HL-60 (cell line): ENCODE results near the gene WFDC6.
A peak's percentile ranks its signal among the peaks of the same experiment; 100 is the strongest.

Experiments used
- DNase-seq, 2 experiments: peaks; one replicate each; pipeline ENCODE4 v3.0.0-alpha.2; 2010 to 2020; ENCODE audit warnings: low read depth in 1 of 2, low spot score in 1 of 2
- H3K27ac ChIP-seq: fragments of 250-450 bp; sonication (Bioruptor Pico); replicated peaks from 2 replicates; pipeline ENCODE4 v1.5.1; 2020; ENCODE audit warnings: mild to moderate bottlenecking, moderate library complexity
- H3K27me3 ChIP-seq: fragments of 250-450 bp; sonication (Bioruptor Pico); 2 replicates; pipeline ENCODE4 v1.5.1; 2021; ENCODE audit warnings: mild to moderate bottlenecking, moderate library complexity; ENCODE audit not compliant: insufficient read depth, poor library complexity, severe bottlenecking
- H3K4me3 ChIP-seq: replicated peaks from 2 replicates; pipeline ENCODE4 v1.5.1; 2011; ENCODE audit warnings: mild to moderate bottlenecking, control low read depth, low read length; ENCODE audit not compliant: insufficient read depth
- GABPA ChIP-seq: IDR thresholded peaks from 2 replicates; pipeline ENCODE4 v1.6.1; 2012; ENCODE audit warnings: low read depth
- POLR2AphosphoS5 ChIP-seq: IDR thresholded peaks from 2 replicates; pipeline ENCODE4 v1.6.1; 2012; ENCODE audit warnings: low read depth
- REST ChIP-seq: IDR thresholded peaks from 2 replicates; pipeline ENCODE4 v1.6.1; 2012; ENCODE audit warnings: low read depth; ENCODE audit not compliant: insufficient replicate concordance
- SPI1 ChIP-seq: IDR thresholded peaks from 2 replicates; pipeline ENCODE4 v1.6.1; 2012; ENCODE audit warnings: low read depth, mild to moderate bottlenecking, borderline replicate concordance
- TF ChIP-seq, protein P1 (sequence below): IDR thresholded peaks from one replicate; pipeline ENCODE4 v1.5.1; 2011; ENCODE audit warnings: low read length, control low read depth, inconsistent platforms; ENCODE audit not compliant: insufficient read depth

WFDC6 gene

GRCh38 chr20:45538209-45538799 lies 978 bp downstream of the WFDC6 start:
- H3K4me3 ChIP-seq, result no peak overlapping the region
- DNase-seq, result no peak
- peaks cover 7% of the 10 kb centered on the region for H3K27me3 ChIP-seq
- no peak overlapping the region for H3K27ac ChIP-seq
- TF ChIP-seq GABPA, result no peak
- TF ChIP-seq POLR2AphosphoS5, result no peak
- TF ChIP-seq SPI1, result no peak

- TF ChIP-seq POLR2AphosphoS5 (no peak), REST (no peak), GABPA (no peak), SPI1 (no peak)
- TF ChIP-seq, protein P1, sequence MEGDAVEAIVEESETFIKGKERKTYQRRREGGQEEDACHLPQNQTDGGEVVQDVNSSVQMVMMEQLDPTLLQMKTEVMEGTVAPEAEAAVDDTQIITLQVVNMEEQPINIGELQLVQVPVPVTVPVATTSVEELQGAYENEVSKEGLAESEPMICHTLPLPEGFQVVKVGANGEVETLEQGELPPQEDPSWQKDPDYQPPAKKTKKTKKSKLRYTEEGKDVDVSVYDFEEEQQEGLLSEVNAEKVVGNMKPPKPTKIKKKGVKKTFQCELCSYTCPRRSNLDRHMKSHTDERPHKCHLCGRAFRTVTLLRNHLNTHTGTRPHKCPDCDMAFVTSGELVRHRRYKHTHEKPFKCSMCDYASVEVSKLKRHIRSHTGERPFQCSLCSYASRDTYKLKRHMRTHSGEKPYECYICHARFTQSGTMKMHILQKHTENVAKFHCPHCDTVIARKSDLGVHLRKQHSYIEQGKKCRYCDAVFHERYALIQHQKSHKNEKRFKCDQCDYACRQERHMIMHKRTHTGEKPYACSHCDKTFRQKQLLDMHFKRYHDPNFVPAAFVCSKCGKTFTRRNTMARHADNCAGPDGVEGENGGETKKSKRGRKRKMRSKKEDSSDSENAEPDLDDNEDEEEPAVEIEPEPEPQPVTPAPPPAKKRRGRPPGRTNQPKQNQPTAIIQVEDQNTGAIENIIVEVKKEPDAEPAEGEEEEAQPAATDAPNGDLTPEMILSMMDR, result no peak
- Histone ChIP-seq H3K4me3 (no peak overlapping the region), H3K27me3 (peaks cover 5% of the 10 kb centered on the region), H3K27ac (no peak overlapping the region)
- DNase-seq, result no peak
Measured at GRCh38 chr20:45527294-45527693, 12.0 kb downstream of the WFDC6 start.

DNA sequence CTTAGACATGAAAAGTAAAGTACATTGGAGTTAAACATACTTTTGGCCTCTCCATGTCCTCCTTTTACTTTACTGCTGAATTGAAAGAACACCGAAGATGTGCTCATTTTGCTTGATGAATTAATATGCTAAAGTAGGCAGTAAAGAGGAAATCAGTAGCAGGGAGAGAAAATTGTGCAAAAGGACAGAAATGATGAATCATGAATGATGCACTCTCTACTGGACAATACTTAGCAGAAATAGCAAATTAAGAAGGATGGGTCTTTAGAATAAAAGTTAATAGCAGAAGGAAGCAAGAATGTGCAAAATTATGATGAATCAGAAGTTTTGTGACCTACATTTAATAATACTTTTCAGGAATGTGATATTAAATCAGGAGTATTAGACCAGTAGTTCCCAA lies 15.5 kb downstream of the WFDC6 start:
- no peak overlapping the region for H3K27ac ChIP-seq
- DNase-seq, result no peak
- no peak overlapping the region for H3K4me3 ChIP-seq
- TF ChIP-seq REST, result no peak
- no peak for TF ChIP-seq SPI1
- TF ChIP-seq, protein P1, result no peak
- no peak for TF ChIP-seq POLR2AphosphoS5
- TF ChIP-seq GABPA, result no peak
- peaks cover 5% of the 10 kb centered on the region for H3K27me3 ChIP-seq

GRCh38 chr20:45518282-45518681 lies 21.0 kb downstream of the WFDC6 start:
- no peak for DNase-seq
- TF ChIP-seq GABPA, result no peak
- Histone ChIP-seq H3K4me3 (no peak overlapping the region), H3K27me3 (no peaks in the 10 kb centered on the region), H3K27ac (no peak overlapping the region)

DNA sequence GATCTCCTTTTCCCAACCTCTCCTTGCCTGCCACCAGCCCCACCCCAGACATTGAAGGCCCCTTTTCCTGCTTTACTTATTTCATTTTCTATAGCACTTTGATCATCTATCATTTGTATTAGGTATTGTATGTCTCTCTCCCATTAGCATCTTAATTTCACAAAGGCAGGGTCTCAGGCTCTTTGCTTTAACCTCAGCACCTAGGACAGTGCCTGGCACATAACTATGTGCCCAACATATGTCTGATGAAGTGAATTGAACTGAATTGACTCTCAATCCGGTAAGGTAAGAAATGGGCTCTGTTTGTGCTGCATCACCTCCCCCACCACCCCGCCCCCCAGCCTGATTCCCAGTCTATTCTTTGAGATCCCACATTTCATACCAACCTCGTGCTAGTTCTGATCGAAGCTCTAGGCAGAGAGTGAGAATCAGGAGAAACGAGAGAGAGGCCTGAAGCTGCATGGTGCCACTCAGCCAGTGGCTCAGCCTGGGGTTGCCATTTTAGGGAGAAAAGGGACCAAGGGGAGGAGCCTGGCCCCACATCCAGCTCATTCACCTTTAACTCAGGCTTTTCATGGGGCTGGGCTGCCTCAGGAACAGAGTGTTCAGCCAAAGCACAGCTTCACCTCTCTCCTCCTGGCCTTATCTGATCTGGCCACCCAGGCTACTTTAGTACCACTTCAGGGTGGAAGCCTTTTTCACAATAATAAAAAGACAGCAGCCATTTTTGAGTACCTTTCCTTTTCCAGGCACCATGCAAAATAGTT lies 24.0 kb downstream of the WFDC6 start, which contains the start of gene SPINT3:
SPINT3 (minus strand) TSS at position 476 of the 767 bp plus-strand sequence; CDS start at position 462, 14 bp downstream.
- H3K4me3 ChIP-seq, result no peak within 1 kb of the TSS
- no peaks in the 10 kb centered on the region for H3K27me3 ChIP-seq
- TF ChIP-seq REST (peak; percentile 85), SPI1 (no peak), POLR2AphosphoS5 (no peak), GABPA (no peak)
- no peak within 1 kb of the TSS for H3K27ac ChIP-seq
- DNase-seq, result no peak
